IMR-90 (cell line): ENCODE results near the gene ADAM23. TPM values are rescaled to one million over a fixed set of nuclear protein-coding genes. Genes with fewer than 3 reads are reported as not detected.

Experiments
- ATAC-seq: fragments of 200-7000 bp; cut with Tn5 transposase; 2 replicates; pipeline ENCODE4 v1.9.1; 2020; ENCODE audit warnings: low read depth, mild to moderate bottlenecking, moderate library complexity
- BruUV-seq: library from RNA; stranded (reverse); fragments of 400-500 nt; replicated peaks from 2 replicates; lab custom pipeline; 2021; lab: Mats Ljungman, UMichigan
- CTCF ChIA-PET: fragments of 300-600 bp; formaldehyde crosslinking; extraction: SDS; loops from one replicate; lab custom pipeline; 2021; ENCODE audit warnings: antibody characterized with exemption; lab: Yijun Ruan, JAX
- POLR2A ChIA-PET: fragments of 300-600 bp; sonication (Branson Sonifier 250); formaldehyde crosslinking; loops from one replicate; lab custom pipeline; 2022; ENCODE audit warnings: antibody characterized with exemption; ENCODE audit not compliant: unreplicated experiment; lab: Charles Lee
- DNase-seq: peaks from one replicate; pipeline ENCODE4 v3.0.0; 2013
- H2AFZ ChIP-seq: replicated peaks from 2 replicates; pipeline ENCODE3; 2013; ENCODE audit warnings: low read length, mild to moderate bottlenecking; ENCODE audit not compliant: poor library complexity
- H2AK5ac ChIP-seq: 2 replicates; pipeline ENCODE4 v1.6.1; 2013; ENCODE audit warnings: low read depth, low read length, inconsistent platforms
- H2AK9ac ChIP-seq: replicated peaks from 2 replicates; pipeline ENCODE3; 2013; ENCODE audit warnings: mild to moderate bottlenecking, low read depth, low read length, moderate library complexity; ENCODE audit not compliant: poor library complexity
- H2BK120ac ChIP-seq: 2 replicates; pipeline ENCODE4 v1.6.1; 2013; ENCODE audit warnings: low read depth, low read length, inconsistent platforms
- H2BK15ac ChIP-seq: 3 replicates; pipeline ENCODE4 v1.6.1; 2013; ENCODE audit warnings: low read depth, low read length, inconsistent platforms
- H2BK20ac ChIP-seq: 2 replicates; pipeline ENCODE4 v1.6.1; 2013; ENCODE audit warnings: low read depth, mild to moderate bottlenecking, inconsistent platforms, low read length, moderate library complexity
- H2BK5ac ChIP-seq: 2 replicates; pipeline ENCODE4 v1.6.1; 2013; ENCODE audit warnings: mild to moderate bottlenecking, low read depth, low read length, inconsistent platforms; ENCODE audit not compliant: poor library complexity, severe bottlenecking
- H3K14ac ChIP-seq: replicated peaks from 2 replicates; pipeline ENCODE4 v1.6.1; 2013; ENCODE audit warnings: low read depth, low read length, inconsistent platforms
- H3K18ac ChIP-seq: 2 replicates; pipeline ENCODE4 v1.6.1; 2013; ENCODE audit warnings: low read depth, low read length, control low read depth
- H3K23ac ChIP-seq: 2 replicates; pipeline ENCODE4 v1.6.1; 2013; ENCODE audit warnings: low read depth, low read length, inconsistent platforms
- H3K27ac ChIP-seq: 2 replicates; pipeline ENCODE4 v1.5.1; 2013; ENCODE audit warnings: mild to moderate bottlenecking, control low read depth, low read length; ENCODE audit not compliant: insufficient read depth
- H3K27me3 ChIP-seq: 2 replicates; pipeline ENCODE4 v1.6.1; 2013; ENCODE audit warnings: low read length; ENCODE audit not compliant: control insufficient read depth, insufficient read depth
- H3K36me3 ChIP-seq: 2 replicates; pipeline ENCODE4 v1.6.1; 2013; ENCODE audit warnings: low read length, mixed read lengths; ENCODE audit not compliant: control insufficient read depth, insufficient read depth
- H3K4ac ChIP-seq: 2 replicates; pipeline ENCODE4 v1.6.1; 2013; ENCODE audit warnings: low read depth, low read length, inconsistent platforms
- H3K4me1 ChIP-seq: 2 replicates; pipeline ENCODE4 v1.6.1; 2013; ENCODE audit warnings: low read length, mixed read lengths; ENCODE audit not compliant: control insufficient read depth, insufficient read depth
- H3K4me2 ChIP-seq: 2 replicates; pipeline ENCODE4 v1.6.1; 2013; ENCODE audit warnings: low read depth, mild to moderate bottlenecking, control low read depth, low read length, moderate library complexity
- H3K4me3 ChIP-seq: 2 replicates; pipeline ENCODE4 v1.5.1; 2013; ENCODE audit warnings: low read depth, mild to moderate bottlenecking, control low read depth, low read length, moderate library complexity; ENCODE audit not compliant: insufficient read depth
- H3K56ac ChIP-seq: 2 replicates; pipeline ENCODE4 v1.6.1; 2013; ENCODE audit warnings: low read length, inconsistent platforms; ENCODE audit not compliant: insufficient read depth; ENCODE audit errors: extremely low read depth
- H3K79me1 ChIP-seq, 2 experiments: 2 replicates each; pipeline ENCODE4 v1.6.1; 2013; ENCODE audit warnings: low read length in 2 of 2, inconsistent platforms in 1 of 2, low read depth in 1 of 2
- H3K9ac ChIP-seq: 2 replicates; pipeline ENCODE4 v1.6.1; 2013; ENCODE audit warnings: low read depth, low read length, control low read depth
- H3K9me1 ChIP-seq: 2 replicates; pipeline ENCODE4 v1.6.1; 2013; ENCODE audit warnings: low read length, inconsistent platforms; ENCODE audit not compliant: insufficient read depth
- H3K9me3 ChIP-seq: 2 replicates; pipeline ENCODE4 v1.6.1; 2013; ENCODE audit warnings: low read length; ENCODE audit not compliant: control insufficient read depth, insufficient read depth
- H4K20me1 ChIP-seq: 2 replicates; pipeline ENCODE4 v1.6.1; 2013; ENCODE audit warnings: low read length, inconsistent platforms; ENCODE audit not compliant: insufficient read depth
- H4K5ac ChIP-seq: 2 replicates; pipeline ENCODE4 v1.6.1; 2013; ENCODE audit warnings: mild to moderate bottlenecking, low read depth, low read length, control low read depth
- H4K8ac ChIP-seq, 2 experiments: 2 replicates each; pipeline ENCODE4 v1.6.1; 2013; ENCODE audit warnings: low read depth in 2 of 2, low read length in 2 of 2, control low read depth in 1 of 2, inconsistent platforms in 1 of 2
- H4K91ac ChIP-seq: 2 replicates; pipeline ENCODE4 v1.6.1; 2013; ENCODE audit warnings: low read depth, low read length, inconsistent platforms; ENCODE audit not compliant: insufficient read depth
- BHLHE40 ChIP-seq: fragments of 150-350 bp; IDR thresholded peaks from 2 replicates; pipeline ENCODE4 v1.6.1; 2016; ENCODE audit warnings: mild to moderate bottlenecking, low read depth, low read length
- CEBPB ChIP-seq: IDR thresholded peaks from 2 replicates; pipeline ENCODE4 v1.6.1; 2012; ENCODE audit warnings: low read depth, low read length, improper control_type of control experiment
- CHD1 ChIP-seq: IDR thresholded peaks from 2 replicates; pipeline ENCODE4 v1.6.1; 2012; ENCODE audit warnings: low read depth, low read length, improper control_type of control experiment
- CTCF ChIP-seq: conservative IDR thresholded peaks from 2 replicates; pipeline ENCODE4 v1.5.1; 2012; ENCODE audit warnings: mild to moderate bottlenecking, low read depth, low read length, improper control_type of control experiment
- ELK1 ChIP-seq: fragments of 150-350 bp; IDR thresholded peaks from 2 replicates; pipeline ENCODE4 v1.6.1; 2016; ENCODE audit warnings: low read depth, mild to moderate bottlenecking, low read length, moderate library complexity, borderline replicate concordance
- FOS ChIP-seq: fragments of 150-350 bp; IDR thresholded peaks from 2 replicates; pipeline ENCODE4 v1.6.1; 2016; ENCODE audit warnings: low read depth, low read length
- MAFK ChIP-seq: IDR thresholded peaks from 2 replicates; pipeline ENCODE4 v1.6.1; 2012; ENCODE audit warnings: low read depth, low read length, improper control_type of control experiment
- MAZ ChIP-seq: IDR thresholded peaks from 2 replicates; pipeline ENCODE4 v1.6.1; 2012; ENCODE audit warnings: low read depth, mild to moderate bottlenecking, low read length, improper control_type of control experiment, moderate library complexity, borderline replicate concordance
- MXI1 ChIP-seq: IDR thresholded peaks from 2 replicates; pipeline ENCODE4 v1.6.1; 2012; ENCODE audit warnings: low read depth, mild to moderate bottlenecking, low read length, moderate library complexity, borderline replicate concordance
- NFE2L2 ChIP-seq: fragments of 150-350 bp; IDR thresholded peaks from 2 replicates; pipeline ENCODE4 v1.6.1; 2016; ENCODE audit warnings: low read depth, mild to moderate bottlenecking, low read length
- POLR2A ChIP-seq: IDR thresholded peaks from 2 replicates; pipeline ENCODE4 v1.6.1; 2012; ENCODE audit warnings: mild to moderate bottlenecking, low read depth, low read length
- RAD21 ChIP-seq: IDR thresholded peaks from 2 replicates; pipeline ENCODE4 v1.6.1; 2012; ENCODE audit warnings: low read length, improper control_type of control experiment
- RCOR1 ChIP-seq: IDR thresholded peaks from 2 replicates; pipeline ENCODE4 v1.6.1; 2012; ENCODE audit warnings: mild to moderate bottlenecking, low read length, improper control_type of control experiment; ENCODE audit not compliant: insufficient replicate concordance
- RFX5 ChIP-seq: IDR thresholded peaks from 2 replicates; pipeline ENCODE4 v1.8.0; 2012; ENCODE audit warnings: low read depth, mild to moderate bottlenecking, low read length, moderate library complexity
- SMC3 ChIP-seq: fragments of 150-350 bp; IDR thresholded peaks from 2 replicates; pipeline ENCODE4 v1.6.1; 2016; ENCODE audit warnings: low read depth, mild to moderate bottlenecking, antibody characterized with exemption, low read length, moderate library complexity
- USF2 ChIP-seq: fragments of 150-350 bp; IDR thresholded peaks from 2 replicates; pipeline ENCODE4 v1.6.1; 2017; ENCODE audit warnings: mild to moderate bottlenecking, antibody characterized with exemption, low read length, low read depth
- WGBS, 2 experiments: methylation state at CpG; one replicate each; pipeline versions ENCODE4 v1.1.5 to v1.1.7; 2013; ENCODE audit warnings: missing lambda C conversion rate in 2 of 2; ENCODE audit not compliant: insufficient read length in 1 of 2; ENCODE audit errors: extremely low coverage in 2 of 2; 5-methylcytosine and 5-hydroxymethylcytosine counted together
- dilution Hi-C: fragments of 300-500 bp; cut with HindIII; formaldehyde crosslinking; loops from one replicate; pipeline ENCODE4 v1.14.3; 2018; ENCODE audit warnings: low sequenced_read_pairs; ENCODE audit not compliant: unreplicated experiment
- in situ Hi-C: fragments of 300-500 bp; cut with MboI; formaldehyde crosslinking; loops from 3 replicates; pipeline ENCODE4 v1.14.3; 2019; ENCODE audit warnings: low sequenced_read_pairs, inconsistent platforms, mixed read lengths
- intact Hi-C: fragments of 100-400 bp; cut with micrococcal nuclease; formaldehyde crosslinking; loops from 2 replicates; pipeline ENCODE4 v1.10.0; 2022
- polyA plus RNA-seq, 3 experiments: library from polyadenylated mRNA; depleted of rRNA; stranded (reverse); fragments of >200 nt; gene quantifications; 2 replicates each; pipeline ENCODE4 v1.2.3, GENCODE V29; 2012; ENCODE audit warnings: low replicate concordance in 1 of 3
- total RNA-seq: library from RNA; depleted of rRNA; stranded (reverse); fragments of >200 nt; gene quantifications from 2 replicates; pipeline ENCODE4 v1.2.3, GENCODE V29; 2012

ADAM23 gene
- total and polyA plus RNA-seq, 2 of the 4 experiments (the other 2 are of a cell fraction) = 2.9 to 10.3 TPM

- no peak overlapping the region for H3K4me2 ChIP-seq
- no peak overlapping the region for H2BK15ac ChIP-seq
- POLR2A ChIA-PET = no interaction called here
- dilution Hi-C loops (no loop called here), in situ Hi-C loops (no loop called here), intact Hi-C loops (no loop called here)
- no peaks in the 10 kb centered on the region for H3K9me3 ChIP-seq
- H3K4ac ChIP-seq = no peak overlapping the region
- H2BK5ac ChIP-seq = no peak overlapping the region
- TF ChIP-seq ELK1 (no peak), CEBPB (no peak), CHD1 (no peak), RFX5 (no peak), NFE2L2 (no peak), POLR2A (no peak), USF2 (no peak), RCOR1 (no peak), FOS (no peak), MAFK (no peak), RAD21 (no peak), CTCF (no peak), MXI1 (no peak), SMC3 (no peak), MAZ (no peak), BHLHE40 (no peak)
- H3K23ac ChIP-seq = no peak overlapping the region
- H3K27me3 ChIP-seq = no peaks in the 10 kb centered on the region
- H2BK20ac ChIP-seq = no peak overlapping the region
- H3K14ac ChIP-seq = no peak overlapping the region
- H4K91ac ChIP-seq = no peak overlapping the region
- H3K9ac ChIP-seq = no peak overlapping the region
- no peak overlapping the region for H3K56ac ChIP-seq
- no peak overlapping the region for H2AK5ac ChIP-seq
- no peaks in the 10 kb centered on the region for H4K20me1 ChIP-seq
- no peak overlapping the region for H2AK9ac ChIP-seq
- no peak for ATAC-seq
- H3K36me3 ChIP-seq = no peaks in the 10 kb centered on the region
- no peak overlapping the region for H3K27ac ChIP-seq
- CTCF ChIA-PET = no interaction called here
- H3K79me1 ChIP-seq = no peaks in the 10 kb centered on the region
- no peak overlapping the region for H4K5ac ChIP-seq
- H3K9me1 ChIP-seq = no peaks in the 10 kb centered on the region
- no peak overlapping the region for H4K8ac ChIP-seq
- DNase-seq = no peak
- no peak overlapping the region for H2AFZ ChIP-seq
- WGBS, 2 experiments = no CpG with 5 or more reads among the region's 4 CpGs
- H3K18ac ChIP-seq = no peak overlapping the region
- H3K4me1 ChIP-seq = no peaks in the 10 kb centered on the region
- BruUV-seq = no TSS peak
- H3K4me3 ChIP-seq = no peak overlapping the region
- no peak overlapping the region for H2BK120ac ChIP-seq
These were observed 92.1 kb downstream of the ADAM23 start for GRCh38 chr2:206535260-206535986.
